Posterior vena cava (tissue), 2 donors: Measurements from ENCODE around the gene HBQ1. TPM values are rescaled to one million over a fixed set of nuclear protein-coding genes. Genes with fewer than 3 reads are reported as not detected.
"Not testable (repeated sequence)": the region's sequence is repeated elsewhere in the genome, so short reads cannot be mapped to it uniquely, and the experiment has no call there.

Source experiments
- DNase-seq: peaks from one replicate; pipeline ENCODE4 v3.0.0-alpha.2; 2020; ENCODE audit warnings: low spot score
- intact Hi-C, 2 donors: fragments of 100-400 bp; cut with DNase I; formaldehyde crosslinking; loops; one replicate each; pipeline versions ENCODE4 v1.14.1 to v1.14.2; 2022 to 2023
- total RNA-seq, 2 donors: library from RNA; stranded (reverse); fragmentation: NEBNext Ultra II Directional; extraction: Animal tissue kit (Norgen Biotek cat#: 25700); gene quantifications; one replicate each; pipeline ENCODE4 v1.2.1, GENCODE V29; 2021
- donor health status: DM: yes; HTN: yes; CAD: no.
- donor health status: DM: yes; HTN: yes; CAD: no.

Gene HBQ1
- total RNA-seq, 2 donors from 2014 or later = 0.48 TPM; not detected in 1

DNA sequence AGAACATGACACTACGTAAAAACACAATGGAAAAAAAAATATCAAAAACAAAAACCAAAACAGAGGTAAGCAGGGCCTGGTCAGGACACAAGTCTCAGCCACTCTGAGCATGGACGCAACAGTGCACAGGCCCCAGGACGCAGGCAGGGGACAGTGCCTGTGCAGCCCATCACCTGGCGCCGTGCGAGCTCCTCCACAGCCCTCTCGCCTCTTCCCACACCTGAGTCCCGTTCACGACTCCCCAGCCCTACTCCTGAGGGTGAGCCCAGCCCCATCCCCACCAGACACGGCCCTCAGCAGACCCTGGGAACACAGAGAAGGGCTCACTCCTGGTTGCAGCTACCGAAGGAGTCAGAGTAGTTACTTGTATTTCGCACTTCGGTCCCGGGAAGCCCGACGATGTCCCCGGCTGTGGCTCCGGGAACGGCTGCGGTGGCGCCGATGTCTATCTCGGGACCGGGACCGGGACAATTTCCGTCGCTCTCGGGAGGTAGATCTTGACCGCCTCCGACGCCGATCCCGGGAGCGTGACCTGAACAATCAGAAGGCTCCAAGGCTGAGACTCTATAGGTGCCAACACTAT is 9.4 kb downstream of the HBQ1 start:
- intact Hi-C loops = no loop called here
- DNase-seq = no peak

DNA sequence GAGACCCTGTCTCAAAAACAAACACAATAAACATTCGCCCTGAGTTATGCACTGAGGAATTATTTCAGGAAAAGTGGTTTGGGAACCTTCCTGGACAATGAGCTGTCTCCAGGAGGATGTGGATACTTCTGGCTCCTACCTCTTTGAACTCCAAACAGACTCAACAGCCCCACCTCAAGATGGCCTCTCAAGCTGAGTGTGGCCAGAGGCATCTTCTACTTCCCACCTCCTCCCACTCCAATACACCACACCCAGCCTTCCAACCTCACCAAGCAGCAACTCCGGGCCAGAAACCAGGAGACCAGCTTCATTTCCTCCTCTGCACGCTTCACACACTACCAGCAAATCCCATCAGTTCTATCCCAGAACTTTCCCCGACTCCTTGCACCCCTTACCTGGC is 11.6 kb downstream of the HBQ1 start:
- intact Hi-C loops = no loop called here
- DNase-seq = no peak

DNA sequence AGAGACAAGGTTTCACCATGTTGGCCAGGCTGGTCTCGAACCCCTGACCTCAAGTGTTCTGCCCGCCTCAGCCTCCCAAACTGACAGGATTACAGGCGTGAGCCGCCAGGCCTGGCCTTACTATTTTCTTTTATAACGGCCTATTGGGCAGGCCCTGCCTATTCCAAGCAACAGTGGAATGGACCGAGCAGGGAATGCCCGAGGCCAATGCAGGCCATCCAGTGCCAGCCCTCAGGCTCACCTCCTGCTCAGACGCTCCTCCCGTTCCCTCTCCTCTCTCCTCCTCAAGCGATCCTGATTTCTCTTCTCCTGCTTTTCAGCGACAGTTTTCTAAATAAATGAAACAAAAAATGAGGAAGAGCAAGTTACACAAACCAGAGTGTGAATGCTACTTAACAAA is 12.4 kb downstream of the HBQ1 start:
- intact Hi-C loops = no loop called here
- no peak for DNase-seq

DNA sequence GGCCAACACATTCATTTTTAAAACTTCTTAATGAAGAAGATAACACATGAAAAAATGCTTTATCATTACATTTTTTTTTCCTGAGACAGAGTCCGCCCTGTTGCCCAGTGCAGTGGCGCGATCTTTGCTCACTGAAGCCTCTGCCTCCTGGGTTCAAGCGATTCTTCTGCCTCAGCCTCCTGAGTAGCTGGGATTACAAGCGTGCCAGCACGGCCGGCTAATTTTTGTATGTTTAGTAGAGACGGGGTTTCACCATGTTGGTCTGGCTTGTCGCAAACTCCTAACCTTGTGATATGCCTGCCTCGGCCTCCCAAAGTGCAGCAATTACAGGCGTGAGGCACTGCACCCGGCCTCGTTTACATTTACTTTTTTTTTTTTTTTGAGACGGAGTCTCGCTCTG is 13.2 kb downstream of the HBQ1 start:
- intact Hi-C loops = no loop called here
- DNase-seq = no peak

DNA sequence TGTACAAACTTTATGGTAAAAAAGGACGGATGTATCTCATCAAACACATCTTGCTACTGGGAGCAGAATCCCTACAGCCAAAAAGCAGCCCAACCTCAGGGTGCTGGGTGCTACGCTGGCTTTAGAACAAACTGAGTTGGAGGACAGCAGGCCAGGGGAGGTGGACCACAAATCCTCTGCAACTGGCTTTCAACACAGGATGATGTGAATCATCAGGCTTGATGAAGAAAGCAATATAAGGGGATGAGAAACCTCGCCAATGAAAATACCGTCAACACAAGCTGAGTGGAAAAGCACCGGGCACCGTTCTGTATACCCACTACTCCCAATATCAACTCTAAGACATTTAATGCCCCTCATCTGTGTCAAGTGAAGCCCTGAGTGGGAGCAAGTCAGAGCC is 14.3 kb downstream of the HBQ1 start:
- no peak for DNase-seq
- intact Hi-C loops = no loop called here

DNA sequence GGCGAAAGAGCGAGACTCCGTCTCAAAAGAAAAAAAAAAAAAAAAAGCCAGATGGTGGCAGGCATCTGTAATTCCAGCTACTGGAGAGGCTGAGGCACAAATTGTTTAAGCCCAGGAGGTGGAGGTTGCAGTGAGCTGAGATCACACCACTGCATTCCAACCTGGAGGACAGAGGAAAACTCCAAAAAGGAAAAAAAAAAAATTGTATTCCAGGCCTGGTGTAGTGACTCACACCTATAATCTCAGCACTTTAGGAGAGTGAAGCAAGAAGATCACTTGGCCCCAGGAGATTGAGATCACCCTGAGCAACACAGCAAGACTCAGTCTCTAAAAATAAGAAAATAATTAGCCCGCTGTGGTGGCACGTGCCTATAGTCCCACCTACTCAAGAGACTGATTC is 20.1 kb downstream of the HBQ1 start:
- DNase-seq = no peak
- intact Hi-C loops = no loop called here

DNA sequence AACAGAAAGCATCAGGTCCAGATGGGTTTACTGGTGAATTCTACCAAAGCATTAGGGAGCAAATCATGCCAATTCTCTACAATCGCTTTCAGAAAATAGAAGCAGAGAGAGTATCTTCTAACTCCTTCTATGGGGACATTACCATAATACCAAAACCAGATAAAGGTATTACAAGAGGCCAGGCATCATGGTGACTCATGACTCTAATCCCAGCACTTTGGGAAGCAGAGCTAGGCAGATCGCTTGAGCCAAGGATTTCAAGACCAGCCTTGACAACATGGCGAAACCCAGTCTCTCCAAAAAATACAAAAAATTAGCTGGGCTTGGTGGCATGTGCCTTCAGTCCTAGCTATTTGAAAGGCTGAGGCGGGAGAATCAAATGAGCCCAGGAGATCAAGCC is 23.0 kb downstream of the HBQ1 start:
- no peak for DNase-seq
- intact Hi-C loops = no loop called here

DNA sequence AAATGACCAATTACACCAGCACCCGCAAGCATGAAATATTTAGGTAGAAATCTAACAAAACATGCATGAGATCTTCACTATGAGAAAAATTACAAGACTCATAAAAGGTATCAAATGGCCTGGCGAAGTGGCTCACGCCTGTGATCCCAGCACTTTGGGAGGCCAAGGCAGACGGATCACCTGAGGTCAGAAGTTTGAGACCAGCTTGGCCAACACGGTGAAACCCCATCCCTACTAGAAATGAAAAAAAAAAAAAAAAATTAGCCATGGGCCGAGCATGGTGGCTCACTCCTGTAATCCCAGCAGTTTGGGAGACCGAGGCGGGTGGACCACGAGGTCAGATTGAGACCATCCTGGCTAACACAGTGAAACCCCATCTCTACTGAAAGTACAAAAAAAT is 23.8 kb downstream of the HBQ1 start:
- intact Hi-C loops, DNase-seq: not testable (repeated sequence)

DNA sequence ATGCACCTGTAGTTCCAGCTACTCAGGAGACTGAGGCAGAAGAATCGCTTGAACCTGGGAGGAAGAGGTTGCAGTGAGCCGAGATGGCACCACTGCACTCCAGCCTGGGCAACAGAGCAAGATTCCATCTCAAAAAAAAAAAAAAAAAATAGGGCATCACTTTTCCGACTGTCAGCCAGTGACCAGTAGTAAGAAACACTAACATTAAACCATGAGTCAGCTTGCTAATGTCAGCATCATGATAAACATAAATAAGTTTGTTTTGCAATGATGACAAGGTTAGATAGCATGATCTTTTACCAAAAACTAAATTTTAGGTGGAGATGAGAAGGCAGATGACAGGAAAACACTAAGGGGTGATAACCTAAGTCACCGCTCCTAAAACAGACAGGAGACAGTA is 29.1 kb downstream of the HBQ1 start:
- DNase-seq = not testable (repeated sequence)
- intact Hi-C loops = loop anchor here in 1 of 2 donors (5.0 kb wide), 1 partner anchor 913 kb away; no protein-coding TSS in a partner anchor

DNA sequence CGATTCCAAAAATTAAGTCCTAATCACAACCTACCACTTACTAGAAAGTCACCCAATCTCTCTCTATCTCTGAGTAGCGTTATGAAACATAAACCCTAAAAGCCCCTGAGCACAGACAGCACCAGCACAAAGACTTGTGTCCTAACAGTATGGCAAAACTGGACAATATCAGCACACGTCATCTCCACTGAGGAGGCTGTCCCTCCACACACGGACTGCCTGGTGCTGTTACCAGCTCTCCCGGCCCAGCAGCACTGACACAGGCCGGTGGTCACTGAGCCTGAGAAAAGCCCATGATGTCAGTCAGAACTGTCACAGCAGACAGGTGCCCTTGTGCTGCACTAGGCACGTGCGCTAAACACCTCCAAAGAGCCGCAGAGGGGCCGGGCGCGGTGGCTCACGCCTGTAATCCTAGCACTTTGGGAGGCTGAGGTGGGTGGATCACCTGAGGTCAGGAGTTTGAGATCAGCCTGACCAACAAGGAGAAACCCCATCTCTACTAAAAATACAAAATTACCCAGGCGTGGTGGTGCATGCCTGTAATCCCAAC is 31.4 kb downstream of the HBQ1 start:
- intact Hi-C loops, DNase-seq: not testable (repeated sequence)

DNA sequence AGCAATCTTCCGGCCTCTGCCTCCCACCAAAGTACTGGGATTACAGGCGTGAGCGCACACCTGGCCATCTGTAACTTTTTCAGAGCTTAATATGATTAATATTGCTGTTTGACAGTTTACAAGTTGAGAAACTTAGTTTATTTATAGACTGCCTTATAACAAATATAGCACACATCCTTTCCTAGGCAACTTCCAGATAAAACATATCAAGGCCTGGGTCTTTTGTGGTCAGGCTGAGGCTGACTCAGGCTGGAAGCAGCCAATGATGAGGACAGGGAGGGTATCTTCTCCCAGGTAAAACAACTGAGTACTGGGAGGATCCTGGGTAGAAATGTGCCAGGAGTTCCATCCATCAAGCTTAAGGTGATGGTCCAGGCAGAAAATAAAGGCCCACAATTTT is 32.7 kb downstream of the HBQ1 start:
- intact Hi-C loops = no loop called here
- DNase-seq = no peak

DNA sequence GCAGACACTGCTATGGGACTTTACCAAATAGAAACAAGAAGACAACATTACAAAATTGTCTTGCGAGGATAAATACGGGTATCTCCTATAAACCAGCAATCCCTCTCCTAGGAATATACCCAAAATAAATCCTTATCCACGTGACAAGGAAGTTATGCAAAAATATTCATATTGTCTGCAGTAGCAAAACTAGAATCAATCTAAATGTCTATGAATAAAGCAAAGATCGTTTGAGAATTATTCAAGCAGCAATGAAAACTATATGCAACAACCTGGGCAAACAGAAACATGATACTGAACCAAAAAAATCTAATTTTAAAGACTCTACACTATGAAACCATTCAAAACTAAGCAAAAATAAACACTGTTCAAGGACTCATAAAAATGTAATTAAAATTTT is 39.8 kb downstream of the HBQ1 start:
- intact Hi-C loops = no loop called here
- no peak for DNase-seq

DNA sequence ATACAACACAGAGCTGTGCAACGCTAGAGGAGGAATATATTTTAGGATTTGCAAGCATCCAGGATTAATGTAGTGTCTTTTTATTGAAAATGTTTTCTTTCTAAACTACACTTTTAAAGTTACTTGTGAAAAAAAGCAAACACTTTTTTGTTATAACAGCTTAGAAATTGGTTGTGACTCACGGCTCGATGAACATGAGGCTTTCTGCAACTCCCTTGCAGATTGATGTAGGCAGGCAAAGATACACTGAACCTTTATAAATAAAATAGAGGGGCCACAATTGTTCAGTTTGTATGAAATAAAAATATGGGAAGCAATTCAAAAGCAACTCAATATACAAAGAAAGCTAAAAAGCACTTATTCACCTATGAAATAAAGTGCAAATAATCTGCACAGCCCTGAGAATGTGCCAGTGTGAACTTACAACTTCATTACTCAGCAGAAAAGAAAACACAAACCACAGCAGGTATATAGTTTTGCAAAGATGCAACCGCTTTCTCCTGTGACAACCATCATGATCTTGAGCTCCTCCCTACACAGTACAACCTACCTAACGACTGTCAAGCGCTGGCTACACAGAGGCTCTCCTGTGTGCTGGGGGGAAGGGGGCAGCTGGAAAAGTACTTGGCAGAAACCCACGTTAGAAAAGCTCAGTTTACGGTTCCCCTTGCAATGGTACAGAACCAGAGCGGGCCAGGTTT is 48.0 kb downstream of the HBQ1 start:
- intact Hi-C loops = no loop called here
- DNase-seq = no peak

DNA sequence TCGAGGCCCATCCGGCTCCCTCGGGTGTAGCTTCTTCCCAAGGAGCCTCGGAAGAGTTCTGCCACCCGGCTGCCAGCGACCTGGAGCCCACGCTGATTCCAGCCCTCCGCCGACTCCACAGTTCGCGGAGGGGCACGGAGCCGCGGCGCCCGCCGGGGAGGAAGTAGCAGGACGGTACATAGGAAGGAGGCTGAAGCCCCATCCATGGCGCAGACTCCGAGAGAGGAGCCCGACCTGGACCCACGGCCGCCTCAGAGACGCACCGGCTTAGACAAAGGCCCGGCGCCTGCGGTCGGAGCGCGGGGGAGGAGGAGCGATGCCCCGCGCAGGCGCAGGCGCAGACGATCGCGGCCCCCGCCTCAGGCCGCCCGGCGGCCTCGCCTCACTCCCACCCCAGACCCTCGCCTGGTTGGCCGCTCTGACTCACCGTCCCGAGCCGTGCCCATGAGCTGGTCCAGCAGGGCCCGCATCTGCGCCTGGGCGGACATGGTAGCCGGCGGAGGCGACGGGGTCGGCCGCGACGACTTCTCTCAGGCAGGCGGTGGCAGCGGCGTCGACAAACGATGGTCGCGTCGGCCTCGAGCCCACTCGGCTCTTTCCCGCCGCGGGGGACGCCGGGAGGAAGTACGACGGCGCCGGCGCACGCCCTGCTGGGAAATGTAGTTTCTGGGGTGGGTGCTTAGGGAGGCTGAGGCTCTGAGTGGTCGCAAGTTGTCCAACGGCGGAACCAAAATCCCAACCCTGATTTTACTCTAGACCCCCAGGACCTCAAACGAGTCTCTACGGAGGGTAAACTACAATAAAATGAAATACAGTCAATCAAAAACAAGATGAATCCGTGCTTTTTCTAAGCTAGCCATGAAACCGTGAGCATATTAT is 48.8 kb downstream of the HBQ1 start, which contains the start of gene LUC7L:
LUC7L (minus strand) TSS at position 598 of the 879 bp plus-strand sequence; CDS start at position 488, 110 bp downstream.
- DNase-seq = peak; percentile 96
- intact Hi-C loops = no loop called here

DNA sequence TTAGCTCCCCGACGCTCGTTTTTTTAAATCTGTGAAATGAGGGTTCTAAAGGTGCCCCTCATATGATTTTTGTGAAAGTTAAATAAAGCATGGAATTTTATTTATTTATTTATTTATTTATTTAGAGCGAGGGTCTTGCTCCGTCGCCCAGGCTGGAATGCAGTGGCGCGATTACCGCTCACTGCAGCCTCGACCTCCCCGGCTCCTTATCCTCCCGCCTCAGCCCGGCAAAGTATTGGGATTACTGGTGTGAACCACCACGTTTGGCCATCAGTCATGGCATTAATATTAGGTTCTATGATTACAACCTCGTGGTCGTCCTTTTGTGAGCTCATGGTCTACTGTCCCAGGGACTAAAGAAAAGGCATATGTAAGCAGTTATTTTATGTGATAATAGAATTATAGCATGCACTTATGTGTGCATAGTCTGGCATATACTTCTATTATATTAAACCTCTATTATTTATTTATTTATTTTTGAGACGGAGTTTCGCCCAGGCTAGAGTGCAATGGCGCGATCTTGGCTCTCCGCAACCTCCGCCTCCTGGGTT is 49.5 kb downstream of the HBQ1 start:
- intact Hi-C loops = no loop called here
- no peak for DNase-seq

DNA sequence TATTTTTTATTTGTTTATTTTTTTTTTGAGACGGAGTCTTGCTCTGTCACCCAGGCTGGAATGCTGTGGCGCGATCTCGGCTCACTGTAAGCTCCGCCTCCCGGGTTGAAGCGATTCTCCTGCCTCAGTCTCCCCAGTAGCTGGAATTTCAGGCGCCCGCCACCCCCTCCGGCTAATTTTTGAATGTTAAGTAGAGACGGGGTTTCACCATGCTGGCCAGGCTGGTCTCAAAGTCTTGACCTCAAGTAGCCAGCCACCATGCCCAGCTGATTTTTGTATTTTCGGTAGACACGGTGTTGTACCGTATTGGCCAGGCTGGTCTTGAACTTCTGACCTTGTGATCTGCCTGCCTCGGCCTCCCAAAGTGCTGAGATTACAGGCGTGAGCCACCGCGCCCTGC is 50.1 kb downstream of the HBQ1 start:
- DNase-seq, intact Hi-C loops: not testable (repeated sequence)
